ENCODE data around the gene ESPNL. TPM values are rescaled to one million over a fixed set of nuclear protein-coding genes. Genes with fewer than 3 reads are reported as not detected.

The ESPNL gene
- total and polyA plus RNA-seq, 2 of the 4 experiments (the other 2 are of a cell fraction): 2.0 TPM

DNA sequence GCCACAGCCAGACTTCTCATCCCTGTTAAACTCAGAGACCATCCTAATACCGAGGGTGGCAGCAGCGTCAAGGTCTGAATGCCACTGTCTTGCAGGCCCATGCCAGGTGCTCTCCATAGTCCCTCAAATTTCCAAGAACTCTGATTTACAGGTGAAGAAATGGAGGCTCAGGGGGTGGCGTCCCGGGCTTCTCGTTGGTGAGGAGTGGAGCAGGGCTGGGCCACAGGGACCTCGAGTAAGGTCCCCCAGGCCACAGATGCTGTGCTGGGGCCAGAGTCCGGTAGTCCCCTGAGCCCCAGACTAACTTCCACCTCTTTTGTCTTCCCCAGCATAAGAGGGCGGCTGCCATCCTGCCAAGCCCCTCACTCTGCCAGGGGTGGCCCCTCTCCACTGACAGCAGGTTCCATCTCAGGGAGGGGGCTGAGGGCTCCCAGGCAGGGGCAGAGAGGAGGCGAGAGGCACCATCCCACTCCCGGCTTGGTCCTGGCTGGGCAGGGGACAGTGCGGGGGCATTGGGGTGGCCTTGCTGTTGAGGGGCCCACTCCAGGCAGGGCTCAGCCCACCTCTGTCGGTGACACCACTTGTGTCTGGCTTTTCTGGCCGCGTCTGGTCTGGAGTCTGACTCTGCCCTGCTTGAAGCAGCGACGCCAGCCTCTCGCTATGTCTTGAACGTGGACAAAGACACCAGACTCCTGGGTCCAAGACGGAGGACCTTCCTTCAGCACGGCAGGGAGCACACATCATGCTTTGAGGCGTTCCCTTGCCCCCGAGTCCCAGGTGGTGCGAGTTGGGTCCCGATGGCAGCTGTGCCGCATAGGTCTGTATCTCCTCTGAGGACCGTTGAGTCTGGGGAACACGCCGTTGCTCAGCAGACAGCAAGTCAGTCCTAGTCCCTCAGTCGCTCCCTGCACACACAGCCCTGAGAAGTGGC lies 22.4 kb downstream of the ESPNL start:
- H2AK5ac ChIP-seq (ENCODE audit: low read depth, low read length): no peak overlapping the region
- no peaks in the 10 kb centered on the region for H3K36me3 ChIP-seq (ENCODE audit: control insufficient read depth, insufficient read depth, low read length)
- H3K4me3 ChIP-seq (ENCODE audit: insufficient read depth, low read depth, low read length): no peak overlapping the region
- H2BK15ac ChIP-seq (ENCODE audit: low read depth, low read length): no peak overlapping the region
- dilution Hi-C loops (cut with HindIII; ENCODE audit: low sequenced_read_pairs, unreplicated experiment) (no loop called here), intact Hi-C loops (cut with micrococcal nuclease) (loop anchor here (5.0 kb wide), 1 partner anchor 265 kb away; the partner anchor contains the start of gene RAMP1), in situ Hi-C loops (cut with MboI; ENCODE audit: low sequenced_read_pairs) (no loop called here)
- H3K4ac ChIP-seq (ENCODE audit: low read depth, low read length): no peak overlapping the region
- no peak for DNase-seq
- no peak overlapping the region for H3K9ac ChIP-seq (ENCODE audit: low read depth, low read length)
- no peak overlapping the region for H3K18ac ChIP-seq (ENCODE audit: low read depth, low read length)
- H2AK9ac ChIP-seq (replicated peaks; ENCODE audit: low read depth, low read length, poor library complexity): no peak overlapping the region
- no peak overlapping the region for H3K4me2 ChIP-seq (ENCODE audit: low read depth, low read length)
- POLR2A ChIA-PET (ENCODE audit: unreplicated experiment): no interaction called here
- peaks cover 6% of the 10 kb centered on the region for H3K4me1 ChIP-seq (ENCODE audit: control insufficient read depth, insufficient read depth, low read length)
- TF ChIP-seq, protein P1, sequence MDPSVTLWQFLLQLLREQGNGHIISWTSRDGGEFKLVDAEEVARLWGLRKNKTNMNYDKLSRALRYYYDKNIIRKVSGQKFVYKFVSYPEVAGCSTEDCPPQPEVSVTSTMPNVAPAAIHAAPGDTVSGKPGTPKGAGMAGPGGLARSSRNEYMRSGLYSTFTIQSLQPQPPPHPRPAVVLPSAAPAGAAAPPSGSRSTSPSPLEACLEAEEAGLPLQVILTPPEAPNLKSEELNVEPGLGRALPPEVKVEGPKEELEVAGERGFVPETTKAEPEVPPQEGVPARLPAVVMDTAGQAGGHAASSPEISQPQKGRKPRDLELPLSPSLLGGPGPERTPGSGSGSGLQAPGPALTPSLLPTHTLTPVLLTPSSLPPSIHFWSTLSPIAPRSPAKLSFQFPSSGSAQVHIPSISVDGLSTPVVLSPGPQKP (IDR thresholded peaks at IDR 0.05; ENCODE audit: borderline replicate concordance, low read depth, low read length): no peak
- TF ChIP-seq POLR2A (IDR thresholded peaks at IDR 0.05; ENCODE audit: low read depth, low read length) (no peak), RCOR1 (IDR thresholded peaks at IDR 0.05; ENCODE audit: insufficient replicate concordance, low read length) (no peak), NFE2L2 (IDR thresholded peaks at IDR 0.05; ENCODE audit: low read depth, low read length) (no peak), RAD21 (IDR thresholded peaks at IDR 0.05; ENCODE audit: low read length) (no peak), BHLHE40 (IDR thresholded peaks at IDR 0.05; ENCODE audit: low read depth, low read length) (no peak), MAZ (IDR thresholded peaks at IDR 0.05; ENCODE audit: borderline replicate concordance, low read depth, low read length) (no peak), SMC3 (IDR thresholded peaks at IDR 0.05; ENCODE audit: low read depth, low read length) (no peak), FOS (IDR thresholded peaks at IDR 0.05; ENCODE audit: low read depth, low read length) (no peak), CEBPB (IDR thresholded peaks at IDR 0.05; ENCODE audit: low read depth, low read length) (no peak)
- TF ChIP-seq, protein P2, sequence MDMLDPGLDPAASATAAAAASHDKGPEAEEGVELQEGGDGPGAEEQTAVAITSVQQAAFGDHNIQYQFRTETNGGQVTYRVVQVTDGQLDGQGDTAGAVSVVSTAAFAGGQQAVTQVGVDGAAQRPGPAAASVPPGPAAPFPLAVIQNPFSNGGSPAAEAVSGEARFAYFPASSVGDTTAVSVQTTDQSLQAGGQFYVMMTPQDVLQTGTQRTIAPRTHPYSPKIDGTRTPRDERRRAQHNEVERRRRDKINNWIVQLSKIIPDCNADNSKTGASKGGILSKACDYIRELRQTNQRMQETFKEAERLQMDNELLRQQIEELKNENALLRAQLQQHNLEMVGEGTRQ (IDR thresholded peaks at IDR 0.05; ENCODE audit: low read depth, low read length): no peak
- no peak overlapping the region for H2BK20ac ChIP-seq (ENCODE audit: low read depth, low read length)
- CTCF ChIA-PET: no interaction called here
- no peaks in the 10 kb centered on the region for H4K20me1 ChIP-seq (ENCODE audit: insufficient read depth, low read length)
- H4K8ac ChIP-seq (ENCODE audit: low read depth in 2 of 2, low read length in 2 of 2): no peak overlapping the region
- no peak overlapping the region for H3K27ac ChIP-seq (ENCODE audit: insufficient read depth, low read length)
- no peak overlapping the region for H2BK5ac ChIP-seq (ENCODE audit: low read depth, low read length, poor library complexity, severe bottlenecking)
- H3K9me3 ChIP-seq (ENCODE audit: control insufficient read depth, insufficient read depth, low read length): no peaks in the 10 kb centered on the region
- no peak for ATAC-seq (ENCODE audit: low read depth)
- H4K5ac ChIP-seq (ENCODE audit: low read depth, low read length): no peak overlapping the region
- H2AFZ ChIP-seq (replicated peaks; ENCODE audit: low read length, poor library complexity): peak overlapping the region; percentile 41
- no peak overlapping the region for H3K14ac ChIP-seq (replicated peaks; ENCODE audit: low read depth, low read length)
- H3K27me3 ChIP-seq (ENCODE audit: control insufficient read depth, insufficient read depth, low read length): peaks cover 33% of the 10 kb centered on the region
- no TSS peak for BruUV-seq (replicated peaks)
- no peak overlapping the region for H4K91ac ChIP-seq (ENCODE audit: insufficient read depth, low read depth, low read length)
- H2BK120ac ChIP-seq (ENCODE audit: low read depth, low read length): no peak overlapping the region
- WGBS, 2 experiments (ENCODE audit: extremely low coverage in 2 of 2, insufficient read length in 1 of 2): 72% methylated on average over 17 of the region's 29 CpGs; no CpG with 5 or more reads in 1 of the 2 experiments
- H3K23ac ChIP-seq (ENCODE audit: low read depth, low read length): no peak overlapping the region
- no peak overlapping the region for H3K56ac ChIP-seq (ENCODE audit: extremely low read depth, insufficient read depth, low read length)
- peaks cover 5% of the 10 kb centered on the region; the same call in 1 of the 2 replicates for H3K9me1 ChIP-seq (ENCODE audit: insufficient read depth, low read length)
- H3K79me1 ChIP-seq (ENCODE audit: low read depth in 1 of 2, low read length in 2 of 2): no peaks in the 10 kb centered on the region

Measured in IMR-90 (cell line).